H54 (cell line): Measurements from ENCODE around the gene TENT5A.
"Not testable (repeated sequence)": the region's sequence is repeated elsewhere in the genome, so short reads cannot be mapped to it uniquely, and the experiment has no call there.

Experiments
- DNase-seq: peaks from one replicate; pipeline ENCODE4 v3.0.0; 2011; ENCODE audit warnings: low spot score, mixed read lengths; ENCODE audit not compliant: insufficient read length
- FAIRE-seq: peaks from 3 replicates; lab custom pipeline; 2011; peaks lifted over from hg19 to GRCh38; lab: Jason Lieb, UNC
- POLR2A ChIP-seq: IDR thresholded peaks from 2 replicates; pipeline ENCODE4 v1.6.1; 2011; ENCODE audit warnings: low read depth, mild to moderate bottlenecking, low read length

TENT5A gene

DNA sequence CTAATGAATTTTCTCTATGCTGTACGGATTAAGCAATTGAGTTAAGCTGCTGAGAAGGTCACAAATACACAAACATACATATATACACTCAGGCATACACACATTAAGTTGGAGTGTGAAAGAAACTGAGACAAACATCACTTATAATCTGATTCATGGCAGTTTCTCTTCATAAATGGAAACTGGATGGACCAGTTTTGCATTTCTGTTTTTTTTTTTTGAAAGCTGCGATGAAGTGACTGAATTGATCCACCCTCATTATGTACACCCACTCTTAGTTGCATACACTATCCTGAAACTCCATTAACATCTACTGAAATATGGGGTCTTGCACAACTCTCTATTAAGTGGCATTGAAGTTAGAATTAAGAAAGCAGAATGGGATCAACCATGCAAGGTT, 32.9 kb upstream of the TENT5A start:
- no peak for FAIRE-seq
- TF ChIP-seq POLR2A: no peak
- DNase-seq: no peak

DNA sequence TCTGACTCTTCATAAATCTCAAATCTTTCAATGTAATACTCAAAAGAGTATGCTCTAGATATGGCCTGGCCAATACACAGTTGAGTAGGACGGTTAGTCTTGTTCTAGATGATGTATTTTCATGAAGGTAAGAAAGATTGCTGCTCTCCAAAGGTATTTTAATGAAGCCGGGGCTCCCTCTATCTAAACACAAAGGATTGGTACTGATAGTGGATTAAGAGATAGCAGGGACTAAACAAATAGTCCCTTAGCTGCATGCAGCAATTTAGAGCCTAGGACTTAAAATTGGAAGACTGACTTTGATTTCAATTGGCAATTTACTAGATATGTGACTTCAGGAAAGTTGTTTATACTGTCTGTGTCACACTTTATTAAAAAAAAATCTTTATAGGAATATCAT, 31.4 kb upstream of the TENT5A start:
- FAIRE-seq: no peak
- TF ChIP-seq POLR2A: no peak
- no peak for DNase-seq

DNA sequence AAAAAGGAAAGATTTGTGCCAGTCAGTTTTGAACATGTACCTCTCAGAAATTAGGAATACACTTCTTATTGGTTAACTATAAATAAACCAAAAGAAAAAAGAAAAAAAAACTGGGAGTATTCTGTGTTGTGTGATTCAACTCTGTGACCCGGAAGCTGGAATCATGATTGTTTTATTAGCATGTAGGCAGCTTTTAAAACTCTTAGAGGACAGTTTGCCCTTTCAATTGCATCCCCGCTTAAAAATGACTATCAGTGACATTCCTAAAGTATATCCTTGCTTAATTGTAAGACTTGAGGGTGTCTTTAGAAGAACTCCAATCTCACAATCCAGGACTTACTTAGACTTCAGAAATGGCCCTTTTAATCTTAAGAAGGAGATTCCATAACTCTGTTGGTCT, 29.1 kb upstream of the TENT5A start:
- FAIRE-seq: no peak
- TF ChIP-seq POLR2A: no peak

DNA sequence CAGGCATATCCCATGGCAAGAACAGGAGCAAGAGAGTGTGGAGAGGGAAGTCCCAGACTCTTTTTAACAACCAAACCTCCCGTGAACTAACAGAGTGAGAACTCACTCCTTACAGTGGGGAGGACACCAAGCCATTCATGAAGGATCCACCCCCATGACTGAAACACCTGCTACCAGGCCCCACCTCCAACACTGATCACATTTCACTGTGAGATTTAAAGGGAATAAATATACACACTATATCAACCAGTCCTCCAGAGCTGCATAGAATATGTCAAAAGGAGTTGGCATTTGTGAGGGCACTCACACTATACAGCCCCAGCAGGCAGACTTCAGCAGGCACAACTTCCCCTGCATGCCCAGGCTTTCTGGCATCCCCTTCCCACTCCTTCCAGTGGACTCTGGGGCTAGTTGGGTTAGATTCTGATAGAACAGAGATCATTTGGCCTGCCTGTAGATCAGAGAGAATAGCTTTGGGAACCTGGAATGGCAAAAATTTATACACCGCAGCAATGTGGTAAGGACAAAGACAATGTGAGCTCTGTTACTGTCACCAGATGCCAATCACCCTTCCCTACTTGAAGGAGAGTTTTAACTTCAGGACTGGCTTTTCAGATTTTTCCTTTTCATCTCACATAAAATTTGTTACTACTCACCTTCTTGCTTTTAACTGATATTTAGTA, 25.2 kb upstream of the TENT5A start:
- TF ChIP-seq POLR2A: no peak
- DNase-seq: no peak
- FAIRE-seq: no peak

More for the DNA sequence above, 29.1 kb upstream of the TENT5A start:
- DNase-seq: no peak

DNA sequence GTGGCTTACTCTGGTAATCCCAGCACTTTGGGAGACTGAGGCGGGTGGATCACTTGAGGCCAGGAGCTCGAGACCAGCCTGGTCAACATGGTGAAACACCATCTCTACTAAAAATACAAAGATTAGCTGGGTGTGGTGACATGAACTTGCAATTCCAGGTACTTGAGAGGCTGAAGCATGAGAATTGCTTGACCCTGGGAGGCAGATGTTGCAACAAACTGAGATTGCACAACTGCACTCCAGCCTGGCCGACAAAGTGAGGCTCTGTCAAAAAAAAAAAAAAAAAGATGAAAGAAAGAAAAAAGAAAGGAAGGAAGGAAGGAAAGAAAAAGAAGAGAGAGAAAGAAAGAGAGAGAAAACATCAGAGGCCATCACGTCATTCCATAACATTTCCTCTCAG, 23.7 kb upstream of the TENT5A start:
- not testable (repeated sequence) for FAIRE-seq, DNase-seq

DNA sequence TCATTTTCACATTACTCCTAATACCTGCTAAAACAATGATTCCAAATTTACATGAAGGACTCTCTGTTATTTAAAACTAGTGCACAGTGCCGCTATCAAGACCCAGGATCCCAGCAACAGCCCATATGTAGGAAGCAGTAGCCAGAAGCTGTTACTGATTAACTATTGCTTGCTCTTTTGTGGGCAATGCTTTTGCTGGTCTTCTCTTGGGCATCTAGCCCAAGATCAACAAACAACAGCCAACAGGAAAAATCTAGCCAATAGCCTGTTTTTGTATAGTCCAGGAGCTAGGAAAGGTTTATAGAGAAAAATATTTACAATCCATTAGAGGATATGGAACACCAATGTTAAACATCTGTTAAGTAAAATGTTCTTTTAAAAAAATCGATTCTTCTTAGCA, 22.1 kb upstream of the TENT5A start:
- no peak for TF ChIP-seq POLR2A
- DNase-seq (no peak), FAIRE-seq (no peak)

DNA sequence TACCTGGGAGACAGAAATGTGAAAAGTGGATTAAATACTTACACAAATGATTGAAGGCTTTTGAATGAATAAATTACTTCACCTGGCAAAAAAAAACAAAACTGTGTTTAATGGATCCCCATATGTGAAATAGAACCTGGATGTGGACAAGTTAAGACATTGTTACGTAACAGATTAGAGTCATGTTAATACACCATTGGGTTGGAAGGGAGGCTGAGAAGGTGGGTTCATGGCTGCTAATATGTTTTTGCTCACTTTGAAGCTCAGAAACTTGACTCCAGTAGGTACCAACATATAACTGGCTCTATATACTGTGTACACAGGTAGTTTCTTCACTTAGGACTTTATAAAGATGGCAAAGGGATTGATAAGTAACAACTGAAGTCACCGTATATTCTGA, 21.4 kb upstream of the TENT5A start:
- TF ChIP-seq POLR2A: no peak
- DNase-seq: no peak
- FAIRE-seq: no peak

DNA sequence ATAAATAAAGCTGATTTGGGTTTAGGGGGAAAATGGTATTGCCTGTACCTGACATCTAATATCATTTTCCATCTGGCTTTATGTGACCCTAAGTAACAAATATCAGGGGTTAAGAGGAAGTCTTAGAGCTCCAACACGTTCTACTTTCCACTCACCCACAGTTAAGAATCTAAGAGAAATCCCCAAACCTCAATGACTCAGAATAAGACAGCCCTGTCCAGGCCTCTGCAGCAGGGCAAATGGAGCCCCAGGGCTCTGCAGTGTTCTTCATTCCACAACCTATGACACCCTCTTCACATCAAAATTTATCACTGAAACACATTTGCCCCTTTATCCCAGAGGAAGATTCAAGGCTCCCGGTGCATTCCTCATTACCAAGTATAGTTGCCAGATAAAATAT, 20.3 kb upstream of the TENT5A start:
- peak; percentile 87 for FAIRE-seq
- DNase-seq: no peak
- TF ChIP-seq POLR2A: no peak

DNA sequence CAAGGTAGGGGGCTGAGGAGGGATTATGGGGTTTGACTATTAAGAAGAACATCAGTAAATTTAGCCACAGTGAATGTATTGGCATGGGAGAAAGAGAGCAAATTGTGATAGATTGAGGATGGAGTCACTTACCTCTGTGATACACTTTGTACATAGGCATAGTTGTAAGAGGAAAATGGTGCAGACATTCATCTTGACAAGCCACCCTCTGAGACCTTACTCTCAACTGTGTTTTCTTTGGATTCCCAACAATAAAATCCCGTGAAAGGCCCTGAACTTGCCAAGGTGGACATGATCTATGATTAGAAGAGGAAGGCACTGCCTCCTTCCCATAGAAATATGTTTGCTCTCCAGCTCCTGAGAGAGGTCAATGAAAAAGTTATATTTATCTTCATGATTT, 18.6 kb upstream of the TENT5A start:
- no peak for FAIRE-seq
- TF ChIP-seq POLR2A: no peak

DNA sequence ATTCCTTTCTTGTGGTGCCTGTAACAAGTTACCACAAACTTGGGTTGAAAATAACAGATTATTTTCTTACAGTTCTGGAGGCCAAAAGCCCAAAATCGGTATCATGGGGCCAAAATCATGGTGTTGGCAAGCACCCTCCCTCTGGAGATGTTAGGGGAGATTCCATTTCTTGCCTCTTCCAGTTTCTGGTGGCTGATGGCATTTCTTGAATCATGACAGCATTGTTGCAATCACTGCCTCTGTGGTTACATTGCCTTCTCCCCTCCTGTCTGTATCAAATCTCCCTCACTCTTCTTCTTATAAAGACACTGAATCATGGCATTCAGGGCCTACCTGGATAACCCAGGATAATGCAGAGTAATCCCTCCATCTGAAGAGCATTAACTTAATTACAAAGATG, 17.9 kb upstream of the TENT5A start:
- FAIRE-seq (no peak), DNase-seq (no peak)
- no peak for TF ChIP-seq POLR2A

More for the DNA sequence above, 18.6 kb upstream of the TENT5A start:
- no peak for DNase-seq

DNA sequence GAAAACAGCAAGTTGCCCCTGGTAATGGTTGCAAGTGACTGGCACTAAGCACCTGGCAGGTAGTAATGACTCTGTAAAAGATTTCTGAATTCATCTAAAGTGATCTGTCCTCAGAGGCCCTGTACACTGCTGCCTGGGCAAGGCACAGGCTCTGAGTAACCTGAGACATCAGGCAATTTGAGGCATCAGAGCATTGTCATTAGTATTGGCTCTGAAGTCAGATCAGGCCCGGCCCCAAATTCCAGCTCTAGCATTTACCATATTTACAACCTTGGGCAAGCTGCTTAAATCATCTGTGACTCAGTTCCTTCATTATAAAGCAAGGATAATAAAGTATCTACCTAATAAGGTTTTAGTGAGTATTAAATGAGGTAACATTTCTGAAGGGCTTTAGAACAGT, 17.3 kb upstream of the TENT5A start:
- no peak for FAIRE-seq
- DNase-seq: no peak
- no peak for TF ChIP-seq POLR2A

DNA sequence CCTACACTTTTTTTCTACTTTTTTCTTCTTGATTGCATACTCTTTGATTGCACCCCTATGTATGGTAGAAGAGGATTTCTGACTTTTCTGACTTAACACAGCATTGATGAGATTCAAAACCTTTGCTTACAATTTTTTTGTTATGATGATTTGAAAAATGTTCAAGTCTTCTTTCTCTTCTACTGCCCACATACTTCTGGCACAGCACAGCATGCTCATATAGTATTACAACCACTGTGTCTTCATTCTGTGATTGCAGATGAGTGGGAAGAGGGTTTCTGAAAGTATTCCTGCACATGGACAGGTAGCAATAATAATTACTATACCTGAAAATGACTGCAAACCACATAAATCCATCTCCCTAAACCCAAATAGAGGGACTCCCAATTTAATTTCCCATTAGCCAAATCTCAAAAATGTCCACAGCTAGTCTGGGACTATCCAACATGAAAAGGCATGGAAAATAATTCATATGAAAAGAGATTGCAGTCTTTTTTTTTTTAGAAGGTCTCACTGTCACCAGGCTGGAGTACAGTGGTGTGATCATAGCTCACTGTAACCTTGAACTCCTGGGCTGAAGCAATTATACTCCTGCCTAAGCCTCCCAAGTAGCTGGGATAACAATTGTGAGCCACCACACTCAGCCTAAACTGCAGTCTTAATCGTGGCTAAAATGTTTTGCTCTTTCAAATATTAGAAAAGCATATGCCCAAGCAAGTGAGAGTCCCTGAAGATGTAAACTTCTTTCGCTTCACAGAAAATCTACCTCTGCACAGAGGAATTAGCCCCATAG, 15.9 kb upstream of the TENT5A start:
- DNase-seq (no peak), FAIRE-seq (no peak)
- no peak for TF ChIP-seq POLR2A

DNA sequence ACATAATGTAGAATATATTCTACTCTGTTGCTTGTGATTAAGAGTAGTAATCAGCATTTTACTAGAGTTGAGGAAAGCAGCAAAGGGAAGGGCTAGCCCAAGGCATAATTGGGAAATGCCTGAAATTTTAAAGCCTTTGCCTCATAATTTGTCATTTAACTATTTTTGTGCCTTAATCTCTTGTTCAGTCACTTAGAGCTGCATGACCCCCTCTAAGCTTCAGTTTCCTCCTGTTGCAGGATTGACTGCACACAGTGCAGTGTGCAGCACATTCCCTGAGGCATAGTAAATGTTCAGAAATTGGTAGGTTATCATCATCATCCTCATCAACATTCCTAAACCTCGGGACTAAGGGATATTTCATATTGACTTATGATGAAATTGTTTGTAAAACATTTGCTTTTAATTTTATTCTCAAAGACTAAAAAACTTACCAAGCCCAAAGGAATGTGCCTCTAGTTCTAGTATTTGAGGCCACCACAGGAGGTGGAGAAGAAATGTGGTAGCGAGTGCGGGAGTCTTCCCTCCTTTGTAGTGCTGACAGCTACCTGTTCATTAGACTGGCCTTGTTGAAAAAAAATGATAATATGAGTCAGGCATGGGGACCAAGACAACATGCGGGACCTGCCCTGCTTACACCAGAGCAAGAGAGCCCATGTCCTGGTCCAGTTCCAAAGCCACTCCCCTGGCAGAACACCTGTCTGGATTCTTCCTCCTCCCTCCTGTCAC, 14.8 kb upstream of the TENT5A start:
- DNase-seq (no peak), FAIRE-seq (peak; percentile 30)
- TF ChIP-seq POLR2A: no peak

DNA sequence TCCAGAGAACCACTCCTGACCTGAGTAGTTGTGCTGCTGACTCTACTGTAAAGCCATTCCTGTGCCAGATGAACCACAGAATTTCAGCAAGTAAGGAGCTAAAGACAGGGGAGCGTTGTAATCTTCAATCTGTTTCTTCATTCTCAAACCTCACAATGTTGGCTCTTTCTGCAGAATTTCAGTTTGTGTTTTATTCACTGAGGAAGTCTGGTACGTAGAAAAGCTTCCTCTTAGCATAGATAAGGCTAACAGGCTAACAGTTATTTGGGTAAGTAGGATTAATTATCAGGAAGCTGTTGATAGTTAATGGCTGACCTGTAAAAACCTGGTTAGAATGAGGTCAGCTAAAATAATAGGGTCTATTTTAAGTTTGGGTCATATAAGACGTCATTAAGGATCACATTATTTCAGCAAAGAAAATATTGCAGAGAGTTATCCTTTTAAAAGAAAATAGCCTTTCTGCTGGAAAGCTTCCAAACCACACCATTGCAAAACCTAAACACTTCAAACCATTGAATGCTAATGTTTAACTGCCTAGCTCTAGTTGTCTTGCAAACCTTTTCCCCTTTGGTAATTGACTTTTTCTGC, 14.1 kb upstream of the TENT5A start:
- FAIRE-seq (peak; percentile 55), DNase-seq (no peak)
- no peak for TF ChIP-seq POLR2A
